GM19395 (cell line): ENCODE data around the gene PITPNC1.
"Not testable (repeated sequence)": the region's sequence is repeated elsewhere in the genome, so short reads cannot be mapped to it uniquely, and the experiment has no call there.

Experiments
- ATAC-seq: cut with Tn5 transposase; IDR thresholded peaks from one replicate; pipeline ENCODE4 v1.9.1; 2021; ENCODE audit warnings: mild to moderate bottlenecking, moderate library complexity; ENCODE audit not compliant: unreplicated experiment

Gene PITPNC1

DNA sequence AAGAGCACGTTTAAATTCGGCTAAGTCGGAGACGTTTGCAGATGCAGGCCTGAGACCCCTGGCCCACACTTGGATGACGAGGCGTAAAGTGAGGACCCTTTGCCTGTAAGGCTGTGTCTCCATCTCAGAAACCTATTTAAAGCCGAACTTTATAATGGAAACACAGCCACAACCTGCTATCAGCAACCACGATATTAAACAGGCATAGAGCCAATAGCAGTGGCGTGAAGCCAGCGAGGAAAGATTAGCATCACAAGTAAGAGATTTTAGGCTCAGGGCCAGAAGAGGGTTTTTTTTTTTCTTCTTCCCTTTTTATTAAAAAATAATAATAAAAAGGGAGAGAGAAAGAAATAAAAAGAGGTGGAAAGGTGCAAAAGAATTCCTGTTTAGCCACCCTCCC, 229.4 kb downstream of the PITPNC1 start:
- no peak for ATAC-seq

DNA sequence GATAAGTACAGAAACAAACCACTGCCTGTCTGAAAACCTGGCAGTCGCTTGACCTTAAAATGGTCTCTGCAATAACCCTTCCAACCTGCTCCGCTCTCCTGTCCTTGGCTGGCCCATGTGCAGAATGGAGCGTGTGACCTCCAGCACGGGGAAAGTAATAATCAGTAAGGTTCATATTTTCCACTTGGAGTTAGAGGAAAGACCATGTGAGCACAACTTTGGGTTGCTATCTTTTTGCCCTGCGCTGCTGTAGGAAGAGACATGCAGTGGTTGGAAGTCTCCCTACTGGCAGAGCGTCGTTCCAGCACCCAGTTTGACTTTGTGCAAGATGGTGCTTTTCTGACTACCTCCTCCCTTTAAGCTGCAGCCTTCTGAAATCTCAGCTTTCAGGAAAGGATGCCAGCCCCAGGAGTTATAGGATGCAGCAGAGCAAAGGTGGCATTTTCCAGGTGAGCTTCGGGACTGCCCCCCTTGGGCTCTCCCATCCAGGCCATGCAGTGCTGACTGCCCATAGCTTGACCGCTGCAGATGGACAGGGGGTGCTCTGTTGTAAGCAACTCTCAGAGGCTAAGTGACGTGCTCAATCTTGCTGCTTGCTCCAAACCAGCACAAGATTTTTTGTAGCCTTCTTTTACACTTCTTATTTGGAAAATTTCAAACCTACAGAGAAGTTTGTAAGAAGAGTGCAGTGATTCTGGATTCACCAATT, 230.0 kb downstream of the PITPNC1 start:
- ATAC-seq, result no peak

DNA sequence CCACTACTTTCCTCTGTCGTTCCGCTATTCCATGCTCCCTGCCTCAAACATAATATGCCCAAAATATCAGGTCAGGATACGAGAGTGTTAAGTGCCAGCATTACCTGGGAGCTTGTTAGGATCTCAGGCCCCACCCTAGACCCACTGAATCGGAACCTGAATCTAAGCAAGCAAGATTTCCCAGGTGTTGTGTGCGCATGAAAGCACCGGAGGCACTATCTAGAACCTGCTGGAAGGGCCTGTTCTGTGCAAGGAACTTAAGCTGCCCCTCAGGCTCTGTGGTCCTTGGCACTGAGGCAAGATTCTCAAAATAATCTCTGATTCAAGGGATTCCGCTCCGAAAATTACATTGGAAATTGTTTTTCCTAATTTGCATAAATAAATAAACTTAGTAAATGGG, 233.0 kb downstream of the PITPNC1 start:
- ATAC-seq, result no peak

DNA sequence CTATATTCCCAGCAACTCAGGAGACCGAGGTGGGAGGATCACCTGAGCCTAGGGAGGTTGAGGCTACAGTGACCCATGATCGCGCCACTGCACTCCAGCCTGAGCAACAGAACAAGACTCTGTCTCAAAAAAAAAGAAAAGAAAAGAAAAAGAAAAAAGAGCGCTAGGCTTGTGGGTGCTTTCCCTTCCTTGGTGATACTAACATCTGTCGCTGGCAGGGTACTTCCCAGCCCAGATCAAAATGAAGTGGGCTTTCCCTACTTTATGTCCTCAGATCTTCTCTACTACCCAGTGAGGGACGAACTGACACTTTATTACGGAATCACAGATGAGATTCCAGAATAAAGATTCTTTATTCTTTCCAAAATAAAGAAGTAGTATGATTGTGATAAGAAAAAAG, 236.9 kb downstream of the PITPNC1 start:
- no peak for ATAC-seq

DNA sequence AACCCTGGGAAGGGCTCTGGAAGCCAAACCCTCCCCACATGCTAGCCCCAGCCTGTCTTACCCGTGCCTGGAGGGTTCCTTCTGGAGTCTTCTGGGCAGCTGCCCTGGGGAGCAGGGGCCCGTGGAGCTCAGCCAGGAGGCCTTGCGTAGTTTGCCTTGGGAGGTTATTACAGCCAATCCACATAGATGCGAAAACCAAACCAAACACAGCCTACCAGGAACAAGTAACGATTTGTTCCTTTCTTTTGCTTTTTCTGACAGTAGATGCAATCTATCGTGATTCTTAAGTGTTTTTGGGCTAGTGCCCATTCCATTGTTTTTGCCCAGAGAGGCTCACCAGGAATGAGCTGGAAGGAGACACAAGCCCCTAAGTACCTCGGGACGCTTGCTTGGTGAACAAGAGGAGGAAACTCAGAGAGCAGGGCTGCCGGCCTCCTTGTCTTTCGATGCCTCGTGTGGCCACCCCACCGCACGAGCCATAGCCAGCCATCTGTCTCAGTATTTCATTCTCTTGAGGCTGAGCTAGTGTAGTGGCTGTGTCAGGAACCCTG, 238.0 kb downstream of the PITPNC1 start:
- no peak for ATAC-seq

DNA sequence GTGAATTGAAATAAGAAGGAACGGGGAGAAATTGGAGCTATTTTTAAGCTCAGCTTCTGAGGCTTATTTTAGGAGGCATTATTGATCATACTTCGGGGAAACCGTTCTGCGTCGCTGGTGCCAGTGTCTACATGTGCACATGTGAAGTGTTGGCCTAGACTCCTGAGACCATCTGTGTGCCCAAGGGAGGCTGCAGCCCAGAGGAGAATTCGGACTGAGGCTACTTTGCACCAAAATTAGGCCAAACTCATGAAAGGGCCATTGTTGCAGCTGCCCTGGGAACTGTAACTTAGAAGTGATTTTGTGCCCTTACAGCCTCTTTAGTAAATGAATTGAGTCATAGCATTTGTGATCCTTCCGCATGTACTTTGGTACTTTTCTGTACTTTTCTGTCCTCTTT, 238.7 kb downstream of the PITPNC1 start:
- no peak for ATAC-seq

DNA sequence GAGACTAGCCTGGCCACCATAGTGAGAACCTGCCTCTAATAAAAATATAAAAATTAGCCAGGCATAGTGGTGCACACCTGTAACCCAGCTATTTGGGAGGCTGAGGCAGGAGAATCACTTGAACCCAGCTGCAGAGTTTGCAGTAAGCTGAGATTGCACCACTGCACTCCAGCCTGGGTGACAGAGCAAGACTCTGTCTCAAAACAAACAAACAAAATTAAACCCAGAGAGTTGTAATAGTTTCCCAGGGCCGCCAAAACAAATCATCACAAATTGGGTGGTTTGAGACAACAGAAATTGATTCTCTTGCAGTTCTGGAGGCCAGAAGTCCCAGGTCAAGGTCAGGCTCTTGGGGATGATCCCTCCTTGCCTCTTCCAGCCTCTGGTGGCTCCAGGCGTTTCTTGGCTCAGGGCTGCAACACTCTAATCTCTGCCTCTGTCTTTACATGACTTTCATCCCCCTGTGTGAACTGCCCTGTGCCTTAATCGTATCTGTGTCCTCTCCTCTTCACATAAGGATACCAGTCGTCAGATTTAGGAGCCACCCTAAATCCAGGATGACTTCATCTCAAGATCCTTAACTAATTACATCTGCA, 240.3 kb downstream of the PITPNC1 start:
- ATAC-seq, result no peak

DNA sequence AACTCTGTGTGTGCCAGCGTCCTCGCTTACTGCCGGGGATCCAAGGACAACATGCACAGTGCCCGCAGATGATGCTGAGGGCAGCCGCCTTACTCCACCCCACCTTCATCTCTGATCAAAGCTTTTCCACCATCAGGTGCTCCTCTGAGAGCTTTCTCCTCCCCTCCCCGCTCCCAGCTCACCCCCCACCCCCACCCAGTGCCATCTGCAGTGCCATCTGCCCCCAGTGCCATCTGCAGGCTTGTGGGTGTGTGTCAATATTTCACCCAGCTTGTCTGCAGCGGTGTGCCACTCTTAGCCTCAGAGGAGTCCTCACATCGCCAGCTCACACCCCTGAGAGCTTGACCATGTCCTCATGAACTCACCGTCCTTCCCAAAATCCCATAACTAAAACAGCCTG, 242.5 kb downstream of the PITPNC1 start:
- ATAC-seq, result no peak

DNA sequence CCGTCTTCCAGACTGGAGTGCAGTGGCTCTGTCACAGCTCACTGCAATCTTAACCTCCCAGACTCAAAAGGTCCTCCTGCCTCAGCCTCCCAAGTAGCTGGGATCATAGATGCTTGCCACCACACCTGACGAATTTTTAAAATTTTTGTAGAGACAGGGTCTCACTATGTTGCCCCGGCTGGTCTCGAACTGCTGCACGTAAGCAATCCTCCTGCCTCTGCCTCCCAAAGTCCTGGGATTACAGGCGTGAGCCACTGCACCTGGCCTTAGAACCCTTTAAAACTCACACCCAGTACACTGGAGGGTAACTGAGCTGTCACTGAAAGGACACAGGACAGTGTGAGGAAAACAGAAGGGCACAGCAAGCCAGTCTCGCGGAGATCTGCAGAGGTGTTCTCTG, 243.0 kb downstream of the PITPNC1 start:
- no peak for ATAC-seq

DNA sequence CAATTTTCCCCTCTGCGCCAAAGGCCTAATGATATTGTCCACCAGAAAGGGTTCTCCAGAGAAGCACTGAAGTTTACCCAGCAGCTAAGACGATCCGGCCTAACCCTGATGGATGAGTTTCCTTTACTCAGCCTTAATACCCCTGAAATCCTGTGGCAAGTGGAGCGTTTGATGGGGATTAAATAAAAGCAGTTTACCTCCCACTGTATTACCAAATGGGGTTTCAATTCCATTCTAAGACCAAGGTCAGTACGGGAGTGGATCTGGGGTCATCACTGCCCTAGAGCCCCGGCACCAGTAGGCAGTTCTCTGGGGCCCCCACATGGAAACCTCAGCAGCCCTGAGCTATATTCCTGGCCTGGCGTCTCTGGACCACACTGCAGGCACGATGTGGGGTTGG, 243.6 kb downstream of the PITPNC1 start:
- ATAC-seq, result no peak

DNA sequence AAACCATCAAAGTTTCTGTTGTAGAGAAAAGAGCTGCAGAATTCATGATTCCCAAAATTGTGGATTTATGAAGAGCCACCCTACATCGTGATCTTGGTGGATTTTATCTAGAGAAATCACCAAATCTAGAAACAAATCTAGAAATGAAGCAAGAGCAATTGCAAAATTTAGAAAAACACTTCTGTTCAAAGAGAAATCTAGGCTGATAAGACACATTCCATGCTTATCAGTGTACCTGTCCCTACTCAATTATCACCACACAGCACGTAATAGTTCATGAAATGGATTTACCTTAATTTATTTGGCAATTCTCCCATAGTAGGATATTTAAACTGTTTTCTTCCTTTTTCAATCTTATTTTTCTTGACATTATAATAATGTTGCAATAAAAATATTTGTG, 246.7 kb downstream of the PITPNC1 start:
- no peak for ATAC-seq

DNA sequence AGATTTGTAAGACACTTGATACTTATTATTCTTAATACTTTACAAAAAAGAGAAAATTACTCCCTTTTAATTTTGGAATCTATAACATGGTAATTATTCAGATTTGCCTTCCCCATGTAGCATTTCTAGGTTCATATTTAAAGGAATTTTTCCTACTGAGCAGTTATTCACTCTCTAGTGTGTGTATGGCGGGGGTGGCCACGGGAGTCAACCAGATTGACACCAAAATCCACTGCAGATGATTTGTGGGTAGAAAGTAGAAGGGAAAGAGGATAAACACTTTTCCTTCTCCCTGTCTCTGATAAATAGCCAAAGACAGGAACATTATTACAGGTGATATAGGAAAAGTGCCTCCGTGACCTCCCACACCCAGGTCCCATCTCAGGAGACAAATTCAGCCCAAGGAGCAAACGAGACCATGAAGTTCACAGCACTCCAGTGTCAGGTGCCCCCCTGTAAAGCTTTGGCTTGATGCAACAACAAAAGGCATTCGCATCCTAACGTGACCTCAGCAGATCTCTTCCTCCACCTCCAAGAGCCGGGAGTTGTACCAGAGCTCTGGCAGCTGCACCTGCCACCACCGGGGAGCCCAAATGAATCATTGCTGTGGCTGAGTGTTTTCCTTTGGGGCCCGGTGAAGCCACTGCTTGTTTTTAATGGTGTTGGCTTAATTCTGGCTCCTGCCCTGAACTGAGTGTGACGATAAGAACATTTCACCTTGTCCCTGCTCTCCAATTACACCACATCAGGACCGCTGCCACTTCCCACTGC, 248.0 kb downstream of the PITPNC1 start:
- no peak for ATAC-seq

DNA sequence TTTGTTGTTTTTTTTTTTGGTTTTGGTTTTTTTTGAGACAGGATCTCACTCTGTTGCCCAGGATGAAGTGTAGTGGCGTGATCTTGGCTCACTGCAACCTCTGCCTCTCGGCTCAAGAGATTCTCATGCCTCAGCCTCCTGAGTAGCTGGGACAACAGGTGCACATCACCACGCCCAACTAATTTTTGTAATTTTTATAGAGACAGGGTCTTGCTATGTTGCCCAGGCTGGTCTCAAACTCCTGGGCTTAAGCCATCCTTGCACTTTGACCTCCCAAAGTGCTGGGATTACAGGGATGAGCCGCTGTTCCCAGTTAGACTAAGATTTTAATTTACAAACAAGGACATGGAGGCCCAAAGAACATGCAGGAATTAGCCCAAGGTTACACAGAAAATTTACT, 248.9 kb downstream of the PITPNC1 start:
- no peak for ATAC-seq

DNA sequence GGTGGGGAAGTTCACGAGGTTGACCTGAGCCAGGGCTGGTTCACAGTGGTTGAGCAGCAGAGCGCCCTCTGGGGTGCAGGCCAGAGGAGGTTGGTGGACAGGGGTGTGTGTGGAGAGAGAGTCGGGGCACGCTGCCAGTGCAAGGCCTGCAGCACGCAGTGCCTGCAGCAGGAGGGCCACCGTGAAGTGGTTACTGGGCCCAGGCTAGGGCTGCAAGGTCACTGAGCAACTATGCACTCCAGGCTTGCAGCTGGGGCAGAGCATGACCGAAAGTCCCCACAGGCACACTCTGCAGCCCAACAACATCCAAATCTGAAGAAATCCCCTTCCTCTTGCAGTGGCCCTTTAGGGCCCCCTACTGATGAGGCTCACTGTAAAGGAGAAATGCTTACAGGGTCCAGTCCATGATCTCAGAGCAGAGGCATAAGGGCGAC, 251.5 kb downstream of the PITPNC1 start:
- no peak for ATAC-seq

DNA sequence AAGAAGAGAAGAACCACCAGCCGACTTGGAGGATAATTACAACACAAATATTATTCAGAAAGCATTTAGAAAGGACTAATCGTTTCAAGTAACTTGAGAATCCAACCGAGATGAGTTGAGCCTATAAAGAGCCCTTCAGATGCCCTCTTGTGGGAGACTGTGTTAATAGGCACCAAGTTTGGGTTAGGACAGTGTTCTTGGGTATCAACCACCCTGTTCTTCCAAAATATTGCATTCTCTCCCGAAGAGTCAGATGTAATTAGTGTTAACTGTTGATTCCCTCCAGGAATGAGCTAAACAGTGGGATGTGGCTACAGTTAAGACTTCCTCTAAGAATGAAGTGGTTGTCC, 252.9 kb downstream of the PITPNC1 start:
- ATAC-seq, result no peak

DNA sequence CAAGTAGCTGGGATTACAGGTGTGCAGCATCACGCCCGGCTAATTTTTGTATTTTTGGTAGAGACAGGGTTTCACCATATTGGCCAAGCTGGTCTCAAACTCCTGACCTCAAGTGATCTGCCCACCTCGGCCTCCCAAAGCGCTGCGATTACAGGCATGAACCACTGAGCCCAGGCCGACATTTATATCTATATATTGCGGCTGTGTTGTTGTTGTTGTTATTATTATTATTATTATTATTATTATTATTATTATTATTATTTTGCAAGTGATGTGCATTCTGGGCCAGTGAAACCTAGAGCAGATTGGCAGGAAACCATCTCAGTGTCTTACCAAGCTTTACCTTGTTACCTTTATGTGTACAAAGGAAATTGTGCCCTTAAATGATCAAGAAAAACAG, 253.8 kb downstream of the PITPNC1 start:
- ATAC-seq, result not testable (repeated sequence)

DNA sequence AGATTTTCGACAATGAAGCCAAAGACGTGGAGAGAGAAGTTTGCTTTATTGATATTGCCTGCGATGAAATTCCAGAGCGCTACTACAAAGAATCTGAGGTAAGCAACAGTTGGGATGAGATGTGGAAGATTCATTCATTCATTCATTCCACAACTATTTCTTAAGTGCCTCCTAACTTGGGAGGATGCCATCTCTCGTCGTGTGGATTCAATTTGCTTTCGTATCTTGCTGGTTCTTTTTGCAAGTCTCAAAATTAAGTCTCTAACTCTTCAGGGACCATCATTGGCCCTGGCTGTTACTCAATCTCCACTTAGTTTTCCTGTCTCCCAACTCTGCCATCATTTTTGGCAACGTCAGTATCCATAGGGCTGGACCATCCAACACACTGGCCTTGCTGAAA, 255.1 kb downstream of the PITPNC1 start:
- no peak for ATAC-seq

DNA sequence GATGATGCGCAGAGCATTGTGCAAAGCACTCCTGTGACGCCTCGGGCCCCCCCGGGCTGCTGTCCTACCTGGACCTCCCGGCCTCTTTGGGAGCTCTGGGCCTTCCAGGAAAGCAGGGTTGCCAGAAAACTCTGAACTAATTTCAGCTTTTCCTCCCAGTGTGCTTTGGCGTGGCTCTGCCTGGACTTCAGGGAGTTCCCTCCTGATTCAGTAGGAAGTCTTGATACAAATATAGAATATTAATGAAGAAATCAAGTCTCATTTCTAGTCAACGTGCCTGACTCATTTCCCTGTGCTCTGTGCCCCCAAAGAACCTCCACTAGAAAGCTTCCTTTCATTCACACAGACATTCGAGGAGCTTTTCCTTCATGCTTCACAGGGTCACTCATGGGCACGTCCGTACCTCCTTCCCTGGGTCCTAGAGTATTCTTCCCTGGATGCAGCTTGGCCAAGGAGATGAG, 256.7 kb downstream of the PITPNC1 start:
- no peak for ATAC-seq

DNA sequence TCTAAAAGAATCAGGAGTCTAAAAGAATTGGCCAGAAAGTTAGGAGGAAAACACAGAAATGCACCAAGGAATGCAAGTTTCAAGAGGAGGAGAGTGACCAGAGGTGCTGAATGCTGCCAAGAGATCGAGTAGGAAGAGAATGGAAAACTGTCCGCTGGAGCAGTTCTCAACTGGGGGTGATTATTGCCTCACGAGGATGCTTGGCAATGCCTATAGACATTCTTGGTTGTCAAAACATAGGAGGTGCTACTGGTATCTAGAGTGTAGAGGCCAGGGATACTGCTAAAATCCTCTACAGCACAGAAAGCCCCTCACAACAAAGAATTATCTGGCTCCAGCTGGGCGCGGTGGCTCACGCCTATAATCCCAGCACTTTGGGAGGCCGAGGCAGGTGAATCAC, 258.6 kb downstream of the PITPNC1 start:
- no peak for ATAC-seq

DNA sequence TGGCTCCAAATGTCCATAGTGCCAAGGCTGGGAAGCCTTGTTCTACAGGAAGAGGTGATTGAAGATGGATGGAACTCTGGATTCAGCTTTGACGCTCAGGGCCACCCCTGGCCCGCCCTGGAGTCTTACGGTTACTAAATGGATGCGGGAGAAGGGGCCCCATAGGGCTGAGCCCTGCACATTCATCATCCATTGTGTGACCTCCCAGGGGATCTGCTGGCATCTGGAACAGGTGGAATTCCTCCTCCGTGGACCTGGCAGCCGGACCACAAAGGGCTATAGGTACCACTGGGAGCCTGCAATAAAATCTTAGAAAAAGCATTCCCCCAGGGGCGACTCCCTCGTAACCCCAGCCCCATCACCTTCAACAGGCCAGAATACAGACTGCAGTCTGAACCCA, 259.2 kb downstream of the PITPNC1 start:
- no peak for ATAC-seq

DNA sequence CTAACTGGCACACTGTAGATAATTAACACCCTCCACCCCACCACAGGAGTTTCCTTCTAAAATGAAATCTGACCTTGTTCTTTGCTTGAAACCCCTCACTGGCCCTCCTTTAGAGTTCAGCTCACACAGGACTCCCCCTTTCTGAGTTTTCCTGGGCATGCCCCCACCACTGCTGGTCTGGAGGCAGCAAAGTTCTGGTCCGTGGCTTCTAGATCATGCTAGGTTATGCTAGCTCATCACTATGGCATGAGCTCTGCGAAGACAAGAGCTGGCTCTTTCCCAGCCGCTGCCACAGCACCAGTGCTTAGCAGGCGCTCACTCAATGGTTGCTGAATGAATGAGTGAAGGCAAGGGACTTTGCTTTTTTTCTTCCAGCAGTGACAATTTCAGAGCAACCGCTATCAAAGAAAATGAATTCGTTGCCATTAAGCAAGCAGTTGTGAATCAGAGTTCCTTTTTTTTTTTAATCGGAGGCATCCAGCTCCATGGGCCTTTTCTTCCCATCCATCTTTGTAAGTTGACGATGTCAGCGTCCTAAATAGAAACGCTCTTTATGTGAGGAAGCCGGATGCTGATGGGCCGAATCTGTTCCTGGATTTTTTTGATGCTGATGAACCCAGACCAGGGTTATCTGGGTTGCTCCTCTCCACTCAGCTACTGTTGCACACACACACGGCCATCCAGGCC, 259.9 kb downstream of the PITPNC1 start:
- no peak for ATAC-seq
